ENCODE measurements around the gene MCM3.

DNA sequence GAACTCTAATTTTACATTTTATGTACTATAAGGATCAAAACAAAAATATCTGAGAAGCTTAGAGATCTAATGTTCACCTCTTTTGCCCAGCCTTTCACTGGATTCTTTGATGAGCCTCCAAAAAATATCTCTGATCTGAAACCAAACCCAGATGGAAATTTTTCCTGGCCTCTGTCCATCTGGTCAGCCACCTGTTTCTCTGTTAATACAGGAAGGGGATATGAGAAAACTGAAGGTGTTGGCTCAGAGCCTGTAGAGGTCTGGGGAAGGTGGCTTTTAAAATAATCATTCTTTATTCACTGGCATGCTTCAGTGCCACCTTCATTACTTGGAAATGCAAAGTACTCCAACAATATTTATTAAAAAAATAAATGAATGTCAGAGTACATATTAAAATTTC is 8.5 kb upstream of the MCM3 start:
- TF ChIP-seq ZBTB7A (IDR thresholded peaks at IDR 0.05; ENCODE audit: low read depth) (no peak), NFIC (IDR thresholded peaks at IDR 0.05) (peak; percentile 11; the same call in 1 of the 2 replicates), TAF1 (IDR thresholded peaks at IDR 0.05; ENCODE audit: low read depth) (no peak), TCF12 (IDR thresholded peaks at IDR 0.05; ENCODE audit: low read depth) (no peak), YY1 (IDR thresholded peaks at IDR 0.05; ENCODE audit: low read depth) (no peak), EP300 (IDR thresholded peaks at IDR 0.05; ENCODE audit: borderline replicate concordance) (no peak), TEAD4 (IDR thresholded peaks at IDR 0.05) (no peak), RAD21 (IDR thresholded peaks at IDR 0.05; ENCODE audit: low read depth) (no peak), CREB1 (IDR thresholded peaks at IDR 0.05; ENCODE audit: low read depth) (no peak), EGR1 (IDR thresholded peaks at IDR 0.05) (no peak)
- TF ChIP-seq, protein P1, sequence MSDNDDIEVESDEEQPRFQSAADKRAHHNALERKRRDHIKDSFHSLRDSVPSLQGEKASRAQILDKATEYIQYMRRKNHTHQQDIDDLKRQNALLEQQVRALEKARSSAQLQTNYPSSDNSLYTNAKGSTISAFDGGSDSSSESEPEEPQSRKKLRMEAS (IDR thresholded peaks at IDR 0.05) = no peak
- TF ChIP-seq, protein P2, sequence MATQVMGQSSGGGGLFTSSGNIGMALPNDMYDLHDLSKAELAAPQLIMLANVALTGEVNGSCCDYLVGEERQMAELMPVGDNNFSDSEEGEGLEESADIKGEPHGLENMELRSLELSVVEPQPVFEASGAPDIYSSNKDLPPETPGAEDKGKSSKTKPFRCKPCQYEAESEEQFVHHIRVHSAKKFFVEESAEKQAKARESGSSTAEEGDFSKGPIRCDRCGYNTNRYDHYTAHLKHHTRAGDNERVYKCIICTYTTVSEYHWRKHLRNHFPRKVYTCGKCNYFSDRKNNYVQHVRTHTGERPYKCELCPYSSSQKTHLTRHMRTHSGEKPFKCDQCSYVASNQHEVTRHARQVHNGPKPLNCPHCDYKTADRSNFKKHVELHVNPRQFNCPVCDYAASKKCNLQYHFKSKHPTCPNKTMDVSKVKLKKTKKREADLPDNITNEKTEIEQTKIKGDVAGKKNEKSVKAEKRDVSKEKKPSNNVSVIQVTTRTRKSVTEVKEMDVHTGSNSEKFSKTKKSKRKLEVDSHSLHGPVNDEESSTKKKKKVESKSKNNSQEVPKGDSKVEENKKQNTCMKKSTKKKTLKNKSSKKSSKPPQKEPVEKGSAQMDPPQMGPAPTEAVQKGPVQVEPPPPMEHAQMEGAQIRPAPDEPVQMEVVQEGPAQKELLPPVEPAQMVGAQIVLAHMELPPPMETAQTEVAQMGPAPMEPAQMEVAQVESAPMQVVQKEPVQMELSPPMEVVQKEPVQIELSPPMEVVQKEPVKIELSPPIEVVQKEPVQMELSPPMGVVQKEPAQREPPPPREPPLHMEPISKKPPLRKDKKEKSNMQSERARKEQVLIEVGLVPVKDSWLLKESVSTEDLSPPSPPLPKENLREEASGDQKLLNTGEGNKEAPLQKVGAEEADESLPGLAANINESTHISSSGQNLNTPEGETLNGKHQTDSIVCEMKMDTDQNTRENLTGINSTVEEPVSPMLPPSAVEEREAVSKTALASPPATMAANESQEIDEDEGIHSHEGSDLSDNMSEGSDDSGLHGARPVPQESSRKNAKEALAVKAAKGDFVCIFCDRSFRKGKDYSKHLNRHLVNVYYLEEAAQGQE (IDR thresholded peaks at IDR 0.05; ENCODE audit: low read depth) = no peak
- TF ChIP-seq, protein P3, sequence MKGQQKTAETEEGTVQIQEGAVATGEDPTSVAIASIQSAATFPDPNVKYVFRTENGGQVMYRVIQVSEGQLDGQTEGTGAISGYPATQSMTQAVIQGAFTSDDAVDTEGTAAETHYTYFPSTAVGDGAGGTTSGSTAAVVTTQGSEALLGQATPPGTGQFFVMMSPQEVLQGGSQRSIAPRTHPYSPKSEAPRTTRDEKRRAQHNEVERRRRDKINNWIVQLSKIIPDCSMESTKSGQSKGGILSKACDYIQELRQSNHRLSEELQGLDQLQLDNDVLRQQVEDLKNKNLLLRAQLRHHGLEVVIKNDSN (IDR thresholded peaks at IDR 0.05) = no peak

Measured in Ishikawa (cell line).